GM12878 (cell line): ENCODE data around the gene TBCE. TPM values are rescaled to one million over a fixed set of nuclear protein-coding genes. Genes with fewer than 3 reads are reported as not detected.

Source experiments
- ATAC-seq: fragments of 200-7000 bp; cut with Tn5 transposase; 3 replicates; pipeline ENCODE4 v1.9.1; 2020; ENCODE audit warnings: mild to moderate bottlenecking, moderate library complexity
- BruUV-seq: library from RNA; stranded (reverse); fragments of 400-500 nt; replicated peaks from 2 replicates; lab custom pipeline; 2021; lab: Mats Ljungman, UMichigan
- CTCF ChIA-PET: fragments of 300-600 bp; sonication (Branson Sonifier 250); formaldehyde crosslinking; extraction: SDS; loops from one replicate; lab custom pipeline; 2021; ENCODE audit warnings: inconsistent platforms; lab: Yijun Ruan, JAX
- POLR2A ChIA-PET: fragments of 350-600 bp; formaldehyde crosslinking; extraction: SDS; loops from one replicate; lab custom pipeline; 2021; ENCODE audit warnings: inconsistent platforms; lab: Charles Lee
- RAD21 ChIA-PET: fragments of 300-600 bp; sonication (Branson Sonifier 250); formaldehyde crosslinking; loops from one replicate; lab custom pipeline; 2023; ENCODE audit warnings: antibody characterized with exemption; ENCODE audit not compliant: unreplicated experiment; lab: Charles Lee
- SMC1A ChIA-PET: fragments of 300-600 bp; sonication (Branson Sonifier 250); formaldehyde crosslinking; loops from one replicate; lab custom pipeline; 2023; ENCODE audit not compliant: unreplicated experiment, uncharacterized antibody; lab: Charles Lee
- DNase-seq: peaks from one replicate; pipeline ENCODE4 v3.0.0-alpha.2; 2011; ENCODE audit warnings: low read depth, low spot score
- FAIRE-seq: peaks from 3 replicates; lab custom pipeline; 2011; peaks lifted over from hg19 to GRCh38; lab: Jason Lieb, UNC
- H2AFZ ChIP-seq: 2 replicates; pipeline ENCODE4 v1.6.0; 2011; ENCODE audit warnings: low read depth, low read length, control low read depth; ENCODE audit not compliant: control insufficient read depth
- H3K27ac ChIP-seq: 2 replicates; pipeline ENCODE4 v1.5.1; 2011; ENCODE audit warnings: control low read depth; ENCODE audit not compliant: control insufficient read depth, insufficient read depth
- H3K27me3 ChIP-seq, 2 experiments: replicated peaks in 1 of 2; 2 replicates each; pipeline versions ENCODE4 v1.6.0 to v1.6.1; 2011; ENCODE audit warnings: low read length in 1 of 2; ENCODE audit not compliant: control insufficient read depth in 2 of 2, insufficient read depth in 2 of 2
- H3K36me3 ChIP-seq, 2 experiments: 2 replicates each; pipeline ENCODE4 v1.5.1; 2011; ENCODE audit warnings: low read length in 1 of 2; ENCODE audit not compliant: control insufficient read depth in 2 of 2, insufficient read depth in 2 of 2
- H3K4me1 ChIP-seq: 2 replicates; pipeline ENCODE4 v1.6.1; 2011; ENCODE audit warnings: mild to moderate bottlenecking, low read length, moderate library complexity, mixed read lengths; ENCODE audit not compliant: control insufficient read depth, insufficient read depth
- H3K4me2 ChIP-seq: 2 replicates; pipeline ENCODE4 v1.6.0; 2011; ENCODE audit warnings: control low read depth; ENCODE audit not compliant: control insufficient read depth, insufficient read depth
- H3K4me3 ChIP-seq: fragments of 200-600 bp; sonication (generic); 2 replicates; pipeline ENCODE4 v1.5.1; 2016
- H3K79me2 ChIP-seq: 2 replicates; pipeline ENCODE4 v1.6.0; 2011; ENCODE audit warnings: low read length; ENCODE audit not compliant: control insufficient read depth, insufficient read depth
- H3K9ac ChIP-seq: 2 replicates; pipeline ENCODE4 v1.8.0; 2011; ENCODE audit warnings: low read length, control low read depth, mixed read lengths; ENCODE audit not compliant: control insufficient read depth, insufficient read depth
- H3K9me3 ChIP-seq: replicated peaks from 3 replicates; pipeline ENCODE4 v1.5.1; 2011; ENCODE audit warnings: mild to moderate bottlenecking, low read length; ENCODE audit not compliant: control insufficient read depth, insufficient read depth
- H4K20me1 ChIP-seq: 2 replicates; pipeline ENCODE4 v1.6.0; 2011; ENCODE audit not compliant: control insufficient read depth, insufficient read depth
- ATF2 ChIP-seq: IDR thresholded peaks from 2 replicates; pipeline ENCODE4 v1.6.1; 2012; ENCODE audit warnings: low read length, inconsistent platforms
- CBX5 ChIP-seq: sonication (generic); IDR thresholded peaks from 2 replicates; pipeline ENCODE4 v1.6.1; 2016; ENCODE audit warnings: low read depth, moderate library complexity, mild to moderate bottlenecking, inconsistent platforms
- EZH2 ChIP-seq: IDR thresholded peaks from 2 replicates; pipeline ENCODE4 v1.6.1; 2012; ENCODE audit warnings: low read depth, mild to moderate bottlenecking, control low read depth, inconsistent platforms, low read length, borderline replicate concordance; ENCODE audit not compliant: control insufficient read depth
- FOXK2 ChIP-seq: fragments of 450-650 bp; IDR thresholded peaks from 2 replicates; pipeline ENCODE4 v1.6.1; 2017; ENCODE audit warnings: mild to moderate bottlenecking, moderate library complexity
- HDAC6 ChIP-seq: fragments of 200-600 bp; sonication (generic); IDR thresholded peaks from one replicate; pipeline ENCODE4 v1.8.0; 2017; ENCODE audit warnings: antibody characterized with exemption; ENCODE audit not compliant: unreplicated experiment
- NFIC ChIP-seq: IDR thresholded peaks from 2 replicates; pipeline ENCODE4 v1.6.1; 2012; ENCODE audit warnings: low read depth, mild to moderate bottlenecking, inconsistent platforms, low read length, moderate library complexity
- SMC3 ChIP-seq: IDR thresholded peaks from 2 replicates; pipeline ENCODE4 v1.6.1; 2011; ENCODE audit warnings: low read length, improper control_type of control experiment, borderline replicate concordance
- STAT3 ChIP-seq: IDR thresholded peaks from 2 replicates; pipeline ENCODE4 v1.6.1; 2011; ENCODE audit warnings: low read depth, low read length, improper control_type of control experiment
- WGBS: methylation state at CpG from one replicate; pipeline ENCODE4 v1.1.6; 2016; ENCODE audit warnings: low lambda C conversion rate; ENCODE audit not compliant: insufficient replicate concordance, insufficient coverage; ENCODE audit errors: missing lambda C conversion rate; 5-methylcytosine and 5-hydroxymethylcytosine counted together
- in situ Hi-C: fragments of 300-500 bp; cut with MboI; formaldehyde crosslinking; loops from 9 replicates; pipeline ENCODE4 v1.14.3; 2018; ENCODE audit warnings: mixed read lengths
- intact Hi-C: fragments of 100-400 bp; cut with micrococcal nuclease; formaldehyde crosslinking; loops from one replicate; pipeline ENCODE4 v1.14.2; 2022; ENCODE audit not compliant: unreplicated experiment
- polyA plus RNA-seq, 11 experiments: library from polyadenylated mRNA; depleted of rRNA in 4 of 11; unstranded in 6 of 11; stranded (reverse) in 5 of 11; fragments of >200 nt; fragmentation: Nextera tagmentation in 4 of 11; fragmentation: Illumina TruSeq in 1 of 11; extraction: Ambion mirVana in 4 of 11; extraction: Trizol in 1 of 11; gene quantifications; 1 replicate in 1 of 11; 2 replicates in 10 of 11; pipeline versions ENCODE4 v1.2.1 to v1.2.3, GENCODE V29; 2011 to 2016; ENCODE audit warnings: inconsistent platforms in 2 of 11, missing spikeins in 2 of 11, low read depth in 1 of 11
- total RNA-seq, 4 experiments: library from RNA; depleted of rRNA in 3 of 4; stranded (reverse); fragments of >200 nt in 3 of 4; fragmentation: Illumina TruSeq in 1 of 4; extraction: Trizol in 1 of 4; gene quantifications; 2 replicates each; pipeline versions ENCODE4 v1.2.1 to v1.2.3, GENCODE V29; 2013 to 2021

Gene TBCE
- total and polyA plus RNA-seq, 10 of the 15 experiments (the other 5 are each of a cell fraction or from before 2014, with no cell fraction given), result 22.7 to 48.7 (median 29.2) TPM

- Histone ChIP-seq H3K4me3 (no peak overlapping the region), H4K20me1 (no peaks in the 10 kb centered on the region), H2AFZ (no peak overlapping the region), H3K9ac (no peak overlapping the region), H3K4me1 (no peaks in the 10 kb centered on the region), H3K27me3 (no peaks in the 10 kb centered on the region), H3K9me3 (no peaks in the 10 kb centered on the region), H3K79me2 (no peaks in the 10 kb centered on the region), H3K27ac (no peak overlapping the region), H3K36me3 (no peaks in the 10 kb centered on the region), H3K4me2 (no peak overlapping the region)
- FAIRE-seq (no peak), DNase-seq (no peak), ATAC-seq (peak; percentile 17)
- TF ChIP-seq STAT3 (no peak), CBX5 (no peak), FOXK2 (no peak), EZH2 (no peak), HDAC6 (no peak), ATF2 (no peak), NFIC (no peak), SMC3 (no peak)
- ChIA-PET CTCF (interaction anchor here (1.8 kb wide), 1 partner anchor 59 kb away, joined by 6 read pairs; no protein-coding TSS in a partner anchor), RAD21 (interaction anchor here (0.6 to 1.3 kb wide), 2 partner anchors 32 to 59 kb away, joined by 3 to 4 read pairs; no protein-coding TSS in a partner anchor), SMC1A (interaction anchor here (1.2 kb wide), 1 partner anchor 59 kb away, joined by 7 read pairs; no protein-coding TSS in a partner anchor), POLR2A (interaction anchor here (0.6 kb wide), 1 partner anchor 317 kb away, joined by 4 read pairs; no protein-coding TSS in a partner anchor)
- 75% methylated on average over 11 of the region's 11 CpGs for WGBS
- intact Hi-C loops, result no loop called here
- BruUV-seq, result no TSS peak
- in situ Hi-C loops, result no loop called here
Observed at GRCh38 chr1:235357485-235358373, 9.5 kb upstream of the TBCE start.
